HG03439 (cell line): ENCODE data around the gene ACTA2.
A peak's percentile ranks its signal among the peaks of the same experiment; 100 is the strongest.

Source experiments
- ATAC-seq: cut with Tn5 transposase; IDR thresholded peaks from one replicate; pipeline ENCODE4 v1.9.1; 2021; ENCODE audit warnings: mild to moderate bottlenecking, moderate library complexity; ENCODE audit not compliant: unreplicated experiment

ACTA2 gene

GRCh38 chr10:88923520-88923919 is 29.1 kb downstream of the ACTA2 start:
- ATAC-seq, result no peak

DNA sequence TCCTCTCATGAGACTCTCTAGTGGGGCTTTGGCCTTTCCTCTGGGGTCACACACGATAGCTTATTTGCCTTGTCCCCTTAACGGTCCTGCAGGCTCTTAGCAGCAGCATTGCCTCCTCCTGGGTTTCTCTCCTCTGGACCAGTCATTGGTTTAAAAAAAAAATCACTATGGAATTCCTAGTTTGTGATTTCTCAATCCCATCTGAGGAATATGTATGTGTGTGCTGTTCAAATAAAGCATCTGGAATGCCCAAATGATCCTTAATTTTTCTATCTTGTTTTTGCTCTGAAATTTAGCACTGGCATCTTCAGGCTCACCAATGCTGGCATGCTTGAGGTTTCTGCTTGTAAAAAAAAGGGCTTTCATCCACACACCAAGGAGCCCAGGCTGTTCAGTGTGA is 30.5 kb downstream of the ACTA2 start:
- no peak for ATAC-seq

DNA sequence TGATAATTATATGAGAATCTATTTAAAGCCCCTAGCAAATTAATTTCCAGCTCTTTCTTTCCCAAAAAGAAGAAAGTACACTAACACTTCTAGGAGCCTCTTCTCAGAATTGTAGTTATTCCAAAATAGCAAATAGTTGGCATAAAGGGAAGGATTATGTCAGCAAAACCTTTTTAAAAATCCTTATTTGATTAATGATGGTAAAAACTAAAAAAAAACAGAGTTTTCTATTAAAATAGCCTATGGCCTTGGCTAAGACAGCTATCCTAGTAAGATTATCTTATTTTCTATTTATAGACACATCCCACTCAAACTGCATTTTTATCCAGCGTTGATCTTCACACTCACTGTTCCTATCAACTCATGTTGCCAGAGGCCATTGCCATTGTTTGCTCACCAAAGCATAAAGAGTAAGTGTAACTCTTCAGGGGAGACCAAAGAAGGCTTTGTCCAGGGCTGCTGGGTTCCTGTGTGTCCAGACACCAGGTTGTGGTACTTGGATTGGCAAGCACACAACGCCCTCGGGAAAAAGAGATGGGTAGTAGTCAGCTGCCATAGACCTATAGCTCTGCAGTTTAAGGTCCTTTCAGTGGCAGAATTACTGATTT is 31.5 kb downstream of the ACTA2 start:
- ATAC-seq, result no peak

GRCh38 chr10:88920198-88920597 is 32.4 kb downstream of the ACTA2 start:
- ATAC-seq, result no peak

DNA sequence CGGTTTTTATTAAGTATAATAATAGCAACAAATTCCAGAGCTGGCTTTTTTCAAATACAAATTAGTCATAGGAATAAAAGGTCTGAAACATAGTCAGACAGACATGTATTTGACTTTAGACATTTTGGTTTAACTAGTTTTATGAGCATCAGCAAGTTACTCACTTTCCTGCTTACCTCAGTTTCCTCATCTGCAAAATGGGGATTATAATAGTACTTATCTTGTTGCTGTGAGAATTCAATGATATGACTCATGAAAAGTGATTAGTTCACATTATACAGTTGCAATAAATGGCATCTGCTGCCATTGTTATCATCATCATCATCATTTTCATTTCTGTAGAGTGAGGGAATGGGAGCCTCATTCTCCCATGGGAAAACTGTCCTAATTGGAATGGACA is 33.5 kb downstream of the ACTA2 start:
- no peak for ATAC-seq

- ATAC-seq, result no peak
Observed at GRCh38 chr10:88918191-88918905, 34.2 kb downstream of the ACTA2 start.

DNA sequence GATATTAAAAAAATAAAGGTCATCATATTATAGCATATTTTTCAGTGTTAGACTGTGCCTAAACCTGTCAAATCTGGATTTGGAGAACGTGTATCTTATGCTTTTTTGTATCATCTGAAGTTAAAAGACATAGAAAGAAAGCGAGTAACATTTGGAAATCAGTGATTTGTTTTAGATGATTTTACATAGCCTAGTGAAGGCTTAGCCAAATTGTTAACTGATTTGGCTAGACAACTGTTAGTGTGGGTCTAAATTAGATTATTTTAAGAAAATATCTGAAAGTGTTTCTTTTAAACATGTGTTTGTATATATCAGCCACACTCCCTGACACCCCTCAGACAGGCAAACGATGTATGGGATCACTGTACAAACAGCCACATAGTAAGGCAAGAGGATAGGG is 35.6 kb downstream of the ACTA2 start:
- no peak for ATAC-seq

DNA sequence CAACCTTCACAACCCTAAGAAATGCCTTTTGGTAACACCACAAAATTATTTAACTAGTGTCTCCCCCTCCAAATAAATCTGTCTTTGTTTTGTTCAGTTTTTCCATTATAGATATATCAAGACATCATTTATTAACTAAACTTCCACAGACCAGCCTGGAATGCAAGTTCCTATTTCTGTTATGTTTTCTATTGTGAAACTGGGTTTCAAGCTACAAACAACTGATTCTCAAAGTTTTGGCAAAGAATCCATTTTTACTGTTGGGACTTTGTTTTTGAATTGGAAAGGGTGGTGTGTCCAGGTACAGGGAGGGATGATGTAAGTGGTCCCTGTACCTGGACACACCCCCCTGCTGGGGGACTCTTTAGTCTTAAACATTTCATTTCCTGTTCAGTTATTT is 36.3 kb downstream of the ACTA2 start:
- no peak for ATAC-seq

GRCh38 chr10:88915781-88916180 is 36.8 kb downstream of the ACTA2 start:
- no peak for ATAC-seq

DNA sequence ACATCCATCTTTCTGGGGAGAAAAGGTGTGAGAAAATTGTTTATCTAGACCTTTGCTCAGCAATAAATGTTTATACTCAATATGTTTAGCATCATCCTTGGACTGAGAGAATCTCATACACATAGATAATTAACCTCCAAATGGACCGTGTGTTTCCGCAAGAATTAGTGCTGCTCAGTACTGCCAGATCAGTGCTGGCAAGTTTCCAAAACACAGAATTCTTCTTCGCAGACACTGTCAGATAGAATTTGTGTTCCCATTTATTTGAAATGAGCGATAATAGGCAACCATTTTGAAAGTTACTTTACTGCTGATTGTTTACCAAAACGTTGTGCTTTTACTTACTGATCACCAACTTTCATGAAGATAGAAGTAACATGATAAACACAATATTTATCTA is 38.8 kb downstream of the ACTA2 start:
- ATAC-seq, result no peak

GRCh38 chr10:88913127-88913526 is 39.4 kb downstream of the ACTA2 start:
- no peak for ATAC-seq

GRCh38 chr10:88911851-88912250 is 40.7 kb downstream of the ACTA2 start:
- no peak for ATAC-seq

DNA sequence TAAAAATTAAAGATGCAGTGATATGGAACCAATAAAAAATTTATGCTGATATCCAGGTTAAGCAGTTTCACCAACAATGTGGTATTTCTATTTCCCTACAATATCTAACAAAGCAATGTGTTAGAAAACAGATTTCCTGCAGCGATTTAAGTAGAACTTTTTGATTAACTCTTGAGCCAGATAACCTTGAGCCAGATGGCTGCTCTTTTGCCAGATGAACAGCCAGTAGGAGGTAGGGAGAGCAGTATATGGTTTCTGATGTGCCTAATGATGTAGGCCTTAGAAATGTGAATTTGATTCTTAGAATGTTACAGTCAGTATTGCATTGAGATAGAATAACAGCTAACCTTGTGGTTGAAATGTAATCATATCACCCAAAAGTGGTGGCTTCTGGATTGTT is 41.5 kb downstream of the ACTA2 start:
- ATAC-seq, result no peak

- ATAC-seq, result no peak
Observed at GRCh38 chr10:88908194-88908593, 44.4 kb downstream of the ACTA2 start.

GRCh38 chr10:88906921-88907320 is 45.7 kb downstream of the ACTA2 start:
- no peak for ATAC-seq

- no peak for ATAC-seq
Observed at GRCh38 chr10:88903715-88904114, 48.9 kb downstream of the ACTA2 start.

DNA sequence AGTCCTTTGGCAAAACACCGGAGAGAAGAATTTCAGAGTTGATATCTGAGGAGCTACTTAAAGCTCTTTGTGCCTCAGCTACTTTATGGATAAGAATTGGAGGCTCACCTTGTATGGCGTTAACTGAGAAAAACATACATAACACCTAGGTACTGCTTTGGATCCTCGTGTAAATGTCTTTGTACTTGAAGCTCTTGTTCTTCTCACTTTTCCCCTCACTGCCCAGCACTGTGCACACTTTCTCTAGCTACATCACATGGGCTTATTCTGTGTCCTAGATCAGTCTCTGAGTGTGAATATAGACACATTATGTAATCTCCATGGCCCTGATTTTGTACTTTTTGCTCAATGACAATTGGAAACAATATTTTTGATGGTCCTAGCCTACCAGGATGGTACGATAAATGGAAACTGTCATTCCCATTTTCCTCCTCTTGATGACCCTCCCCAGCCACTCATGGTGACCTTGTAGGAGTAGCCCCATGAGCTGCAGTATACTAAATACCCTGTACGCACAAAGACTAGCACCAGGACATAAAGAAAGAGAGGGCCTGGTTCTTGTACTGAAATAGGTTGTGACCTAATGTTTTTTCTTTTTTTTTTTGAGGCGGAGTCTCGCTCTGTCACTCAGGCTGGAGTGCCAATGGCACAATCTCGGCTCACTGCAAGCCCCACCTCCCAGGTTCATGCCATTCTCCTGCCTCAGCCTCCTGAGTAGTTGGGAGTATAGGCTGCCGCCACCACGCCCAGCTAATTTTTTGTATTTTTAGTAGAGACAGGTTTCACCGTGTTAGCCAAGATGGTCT is 50.4 kb downstream of the ACTA2 start:
- ATAC-seq, result peak; percentile 41

GRCh38 chr10:88901206-88901983 is 51.2 kb downstream of the ACTA2 start:
- ATAC-seq, result peak; percentile 78

- no peak for ATAC-seq
Observed at GRCh38 chr10:88899886-88900285, 52.7 kb downstream of the ACTA2 start.

DNA sequence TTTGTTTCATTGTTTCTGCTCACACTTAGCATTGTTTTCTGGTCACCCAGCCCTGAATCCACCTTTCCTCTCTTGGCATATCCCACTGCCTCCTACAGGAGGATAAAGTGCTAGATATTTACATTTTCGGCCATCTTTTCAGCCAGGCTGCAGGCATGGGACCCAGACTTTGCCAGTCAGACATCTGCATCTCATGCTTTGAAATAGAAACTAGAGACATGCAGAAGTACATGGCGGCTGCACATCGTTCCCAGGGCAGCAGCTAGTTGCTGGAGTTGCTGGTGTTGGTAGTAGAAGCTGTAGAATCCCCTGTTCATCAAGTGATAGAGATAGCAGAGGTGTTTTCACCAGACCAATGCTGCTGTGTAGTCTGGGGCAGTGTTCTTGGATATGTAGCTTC is 53.8 kb downstream of the ACTA2 start:
- no peak for ATAC-seq
